Hematopoietic multipotent progenitor cell (in vitro differentiated cells): ENCODE results near the gene APOC4. TPM values are rescaled to one million over a fixed set of nuclear protein-coding genes. Genes with fewer than 3 reads are reported as not detected.

Experiments
- DNase-seq, 3 donors: peaks; one replicate each; pipeline ENCODE4 v3.0.0-alpha.2; 2011 to 2015; ENCODE audit warnings: low read depth in 2 of 3, low spot score in 2 of 3
- total RNA-seq: library from RNA; depleted of rRNA; stranded (reverse); fragments of >200 nt; gene quantifications from one replicate; pipeline ENCODE4 v1.2.3, GENCODE V29; 2012

The APOC4 gene
- total RNA-seq, 1 donor: not detected

GRCh38 chr19:44990459-44990858 is 48.4 kb downstream of the APOC4 start:
- DNase-seq: no peak

- DNase-seq: no peak
Observed at GRCh38 chr19:44990966-44991365, 48.9 kb downstream of the APOC4 start.

- DNase-seq: no peak
Observed at GRCh38 chr19:44992336-44993163, 50.5 kb downstream of the APOC4 start.

GRCh38 chr19:44993526-44993925 is 51.5 kb downstream of the APOC4 start:
- no peak for DNase-seq

GRCh38 chr19:44993926-44994537 is 52.0 kb downstream of the APOC4 start:
- DNase-seq: no peak

Other genes starting within 250 kb of the APOC4 start
- gene CEACAM16, start 243.1 kb upstream of the APOC4 start, total RNA-seq: not detected
- 31.0 TPM for gene BCL3, start 193.5 kb upstream of the APOC4 start, total RNA-seq
- gene CBLC, start 164.3 kb upstream of the APOC4 start, total RNA-seq: 0.54 TPM
- 8.6 TPM for gene BCAM, start 133.1 kb upstream of the APOC4 start, total RNA-seq
- 79.4 TPM for gene NECTIN2, start 95.9 kb upstream of the APOC4 start, total RNA-seq
- 57.6 TPM for gene TOMM40, start 51.0 kb upstream of the APOC4 start, total RNA-seq
- 6.2 TPM for gene APOE, start 36.4 kb upstream of the APOC4 start, total RNA-seq
- 3.0 TPM for gene APOC1, start 27.6 kb upstream of the APOC4 start, total RNA-seq
- gene APOC2, start 3.8 kb downstream of the APOC4 start, total RNA-seq: 0.27 TPM
- gene CLPTM1, start 13.1 kb downstream of the APOC4 start, total RNA-seq: 49.8 TPM
- gene RELB, start 59.2 kb downstream of the APOC4 start, total RNA-seq: 25.6 TPM
- 39.0 TPM for gene CLASRP, start 96.8 kb downstream of the APOC4 start, total RNA-seq
- gene ZNF296, start 134.2 kb downstream of the APOC4 start, total RNA-seq: 1.3 TPM
- 32.3 TPM for gene GEMIN7, start 137.0 kb downstream of the APOC4 start, total RNA-seq
- gene PPP1R37, start 150.9 kb downstream of the APOC4 start, total RNA-seq: 21.8 TPM
- 1.6 TPM for gene NKPD1, start 218.7 kb downstream of the APOC4 start, total RNA-seq
- 61.9 TPM for gene TRAPPC6A, start 236.0 kb downstream of the APOC4 start, total RNA-seq
- gene BLOC1S3, start 236.5 kb downstream of the APOC4 start, total RNA-seq: 6.2 TPM